LHCN-M2 (cell line): ENCODE results near the gene ZEB2. TPM values are rescaled to one million over a fixed set of nuclear protein-coding genes. Genes with fewer than 3 reads are reported as not detected.

Source experiments
- DNase-seq: peaks from one replicate; pipeline ENCODE4 v3.0.0-alpha.2; 2012; ENCODE audit warnings: low read depth
- total RNA-seq: library from RNA; depleted of rRNA; stranded (reverse); fragments of >200 nt; gene quantifications from 2 replicates; pipeline ENCODE4 v1.2.3, GENCODE V29; 2014

ZEB2 gene
- total RNA-seq, 1 experiment from 2014 or later: 52.9 TPM

DNA sequence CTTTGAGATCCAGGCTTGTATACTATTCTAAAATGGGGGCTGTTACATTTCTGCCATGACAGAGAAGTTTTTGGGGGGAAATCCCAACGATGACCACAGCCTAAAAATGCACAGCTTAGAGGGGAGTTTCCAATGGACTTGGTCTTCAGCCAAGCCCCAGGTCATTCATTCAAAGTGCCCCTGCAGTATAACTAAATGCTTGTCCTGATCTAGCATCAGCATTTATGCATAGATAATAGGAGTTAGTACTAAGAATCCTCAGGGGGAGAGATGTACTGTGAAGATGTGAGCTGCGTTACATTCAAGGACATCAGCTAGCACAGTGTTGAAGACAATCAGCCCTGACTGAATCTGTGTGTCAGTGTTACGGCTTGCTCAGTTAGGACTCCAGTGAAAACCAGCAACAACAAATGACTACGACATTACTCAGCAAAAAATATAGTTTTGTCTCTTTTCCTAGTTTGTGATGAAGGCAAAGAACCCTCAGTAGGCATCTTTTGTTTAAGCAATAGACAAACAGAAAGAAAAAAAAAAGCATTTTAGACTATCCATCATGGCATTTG lies 160.9 kb downstream of the ZEB2 start:
- DNase-seq: peak; percentile 66

DNA sequence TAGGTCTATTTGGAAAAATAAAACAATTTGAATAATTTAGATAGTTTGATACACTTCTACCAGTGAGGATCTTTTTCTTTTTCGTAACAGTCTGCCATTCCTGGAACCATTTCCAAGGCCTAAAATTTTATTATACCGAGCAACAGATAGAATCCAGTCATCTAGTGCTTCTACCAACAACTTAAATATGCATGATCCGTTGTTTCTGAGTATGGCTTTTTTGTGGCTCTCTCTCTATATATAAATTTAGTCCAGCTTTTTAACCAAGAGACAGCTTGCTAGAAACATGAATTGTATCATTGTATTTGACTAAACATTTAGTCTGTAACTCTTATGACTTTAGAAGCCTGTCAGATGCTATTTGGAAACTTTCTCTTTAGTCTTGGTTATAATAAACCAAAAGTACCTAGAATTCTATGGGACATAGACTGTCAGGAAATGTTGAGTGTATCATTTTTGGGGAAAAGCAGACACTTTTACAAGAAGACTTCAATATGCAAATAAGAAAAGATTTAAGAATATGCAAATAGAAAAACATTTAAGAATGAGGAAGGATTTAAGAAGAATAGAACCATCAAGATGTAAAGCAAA lies 161.4 kb downstream of the ZEB2 start:
- peak; percentile 20 for DNase-seq

DNA sequence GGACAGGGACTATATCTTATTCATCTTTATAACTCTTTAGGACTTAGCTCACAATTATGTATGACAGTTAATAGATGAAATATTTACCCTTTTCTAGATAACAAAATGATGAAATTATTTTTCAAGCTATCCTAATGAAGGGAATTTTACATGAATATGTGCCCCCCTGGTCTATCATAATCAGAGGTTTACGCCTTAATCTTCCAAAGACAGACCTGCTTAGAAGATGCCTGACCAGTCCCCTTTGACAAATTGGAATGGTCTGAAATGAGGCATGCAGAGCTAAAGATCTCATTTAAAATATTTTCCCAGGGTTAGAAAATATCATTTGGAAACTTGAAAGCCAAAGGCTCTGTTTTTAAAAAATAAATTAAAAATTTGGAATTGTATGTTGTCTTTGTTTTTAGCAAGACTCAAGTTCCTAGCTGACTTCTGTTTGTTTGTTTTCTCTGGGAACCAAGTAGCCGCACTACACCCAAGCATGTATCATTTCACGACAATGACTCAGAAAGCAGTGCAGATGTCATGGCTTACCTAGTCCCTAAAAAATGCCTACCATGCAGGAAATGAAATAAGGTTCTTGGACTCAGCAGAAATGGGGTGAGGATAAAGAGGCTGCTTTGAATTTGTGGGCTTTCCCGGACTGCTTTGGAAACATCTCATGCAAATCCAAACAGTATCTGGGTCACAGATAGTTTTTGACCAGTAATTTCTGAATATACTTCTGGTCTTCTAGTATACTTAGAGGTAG lies 162.1 kb downstream of the ZEB2 start:
- DNase-seq: peak; percentile 97

DNA sequence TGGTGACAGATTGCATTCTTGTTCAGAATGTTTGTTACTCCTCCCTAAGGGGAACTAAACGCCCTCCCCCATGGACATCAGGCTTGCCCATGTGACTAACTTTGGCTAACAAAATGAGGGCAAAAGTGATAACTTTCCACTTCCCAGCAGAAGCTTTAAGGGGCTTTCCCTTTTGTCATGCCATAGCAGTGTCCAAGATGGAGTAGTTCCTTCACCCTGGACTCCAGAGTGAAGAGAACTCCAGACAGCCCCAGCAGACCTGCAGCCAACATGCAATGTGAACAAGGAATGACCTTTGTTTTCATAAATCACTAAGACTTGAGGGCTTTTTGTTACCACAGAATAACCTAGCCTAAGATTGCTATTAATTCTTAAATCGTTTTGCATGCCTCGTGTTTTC lies 163.5 kb downstream of the ZEB2 start:
- no peak for DNase-seq

- DNase-seq: peak; percentile 65
Measured at GRCh38 chr2:144354953-144355352, 165.0 kb downstream of the ZEB2 start.

- no peak for DNase-seq
Measured at GRCh38 chr2:144351687-144352086, 168.2 kb downstream of the ZEB2 start.

DNA sequence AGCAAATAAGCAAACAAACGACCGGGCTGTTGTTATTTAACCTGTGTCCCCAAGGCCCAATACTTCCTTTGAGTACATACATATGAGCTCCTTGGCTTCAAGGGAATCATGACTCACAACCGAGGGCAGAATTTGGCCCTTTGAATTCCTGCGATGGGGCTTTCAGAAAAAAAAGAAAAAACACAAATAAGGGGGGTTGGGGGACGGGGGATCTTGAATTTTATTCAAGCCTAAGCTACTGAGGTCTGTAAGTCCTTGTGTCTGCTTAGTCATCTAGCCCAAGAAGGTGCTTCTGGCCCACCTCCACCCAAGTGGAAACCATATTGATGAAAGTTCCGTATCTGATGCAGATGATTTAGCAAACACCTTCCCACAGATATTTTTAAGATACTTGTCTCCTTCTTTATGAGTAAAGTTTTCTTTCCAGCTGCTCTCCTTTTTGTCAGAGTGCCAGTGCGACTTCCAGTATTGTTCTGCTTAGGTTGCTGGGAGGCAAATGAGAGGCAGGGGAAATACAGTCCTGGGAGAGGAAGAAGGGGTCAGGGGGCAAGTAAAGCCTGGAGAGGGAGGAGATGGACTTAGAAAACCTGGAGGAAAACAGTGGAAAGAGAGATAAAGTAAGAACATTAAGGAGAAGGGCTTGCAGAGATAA lies 169.6 kb downstream of the ZEB2 start:
- peak; percentile 62 for DNase-seq

GRCh38 chr2:144349674-144350073 lies 170.2 kb downstream of the ZEB2 start:
- no peak for DNase-seq

DNA sequence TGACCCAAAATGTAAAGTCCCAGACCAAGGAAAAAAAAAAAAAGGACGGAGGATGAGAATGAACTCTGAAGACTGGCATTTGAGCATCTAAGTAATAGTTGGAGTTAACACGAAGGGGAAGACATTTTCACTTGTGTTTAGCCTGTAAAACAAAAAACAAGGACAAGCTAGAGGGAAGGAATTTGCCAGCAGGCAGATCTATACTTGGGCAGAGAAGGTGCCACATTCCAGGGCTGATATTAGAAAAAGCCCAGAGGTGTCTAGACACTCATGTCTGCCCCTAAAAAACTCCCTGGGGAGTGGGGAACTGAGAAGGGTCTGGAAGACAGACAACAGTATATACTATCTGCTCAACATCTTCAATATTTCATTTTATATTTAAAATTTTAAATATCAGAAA lies 171.1 kb downstream of the ZEB2 start:
- no peak for DNase-seq

GRCh38 chr2:144346229-144346628 lies 173.7 kb downstream of the ZEB2 start:
- no peak for DNase-seq

DNA sequence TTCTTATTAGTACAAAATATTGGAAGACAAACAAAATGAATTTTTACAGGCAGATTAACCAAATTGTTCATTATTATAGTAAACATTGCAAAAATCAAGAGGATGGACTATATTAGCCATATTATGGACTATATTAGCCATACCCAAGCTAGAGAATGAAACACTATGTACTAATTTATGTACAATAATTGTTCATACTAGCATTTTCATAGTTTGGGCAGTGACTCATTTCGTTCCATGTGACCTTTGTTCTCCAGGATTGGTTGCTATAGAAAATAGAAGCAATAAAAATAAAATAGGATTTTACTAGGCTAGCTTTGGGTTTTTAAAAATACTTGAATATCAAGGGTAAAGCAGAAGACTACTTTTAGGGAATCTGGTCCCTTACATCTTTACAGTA lies 176.8 kb downstream of the ZEB2 start:
- peak; percentile 33 for DNase-seq

- DNase-seq: no peak
Measured at GRCh38 chr2:144341538-144341937, 178.4 kb downstream of the ZEB2 start.

GRCh38 chr2:144339048-144339447 lies 180.9 kb downstream of the ZEB2 start:
- no peak for DNase-seq

GRCh38 chr2:144334551-144334950 lies 185.4 kb downstream of the ZEB2 start:
- no peak for DNase-seq
